ENCODE data around the gene TBATA. TPM values are rescaled to one million over a fixed set of nuclear protein-coding genes. Genes with fewer than 3 reads are reported as not detected.

Gene TBATA
- total RNA-seq, 1 donor from 2014 or later: not detected

GRCh38 chr10:70733051-70733450 is 52.1 kb downstream of the TBATA start:
- Histone ChIP-seq H3K27ac (no peak overlapping the region), H3K4me1 (no peaks in the 10 kb centered on the region), H3K36me3 (no peaks in the 10 kb centered on the region), H3K27me3 (no peaks in the 10 kb centered on the region), H3K4me3 (no peak overlapping the region), H3K9me3 (no peaks in the 10 kb centered on the region)
- no peak for DNase-seq (ENCODE audit: extremely low spot score in 2 of 2)
- intact Hi-C loops (cut with DNase I): no loop called here
- TF ChIP-seq CTCF (IDR thresholded peaks at IDR 0.05) (no peak), POLR2A (IDR thresholded peaks at IDR 0.05) (no peak), POLR2AphosphoS5 (IDR thresholded peaks at IDR 0.05; ENCODE audit: insufficient read depth in 1 of 2, low read depth in 1 of 2) (no peak)

DNA sequence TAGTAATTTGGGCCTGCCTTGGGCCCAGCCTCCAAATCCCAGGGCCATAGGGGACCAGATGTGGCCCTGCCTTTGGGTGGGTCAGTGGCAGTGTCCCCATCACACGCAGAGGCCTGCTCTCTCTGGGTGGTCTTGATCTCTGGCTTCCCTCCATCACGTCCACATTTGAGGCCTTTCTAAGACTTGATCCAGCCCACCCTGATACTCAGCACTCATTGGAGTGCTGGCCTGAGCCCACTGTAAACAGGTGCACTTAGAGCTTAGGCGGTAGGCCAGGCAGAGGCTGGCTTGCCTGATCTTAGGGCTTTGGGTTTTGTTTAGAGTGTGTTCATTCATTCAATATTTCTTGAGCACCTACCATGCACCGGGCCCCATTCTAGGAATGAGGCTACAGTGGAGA is 52.6 kb downstream of the TBATA start:
- no peak for DNase-seq (ENCODE audit: extremely low spot score in 2 of 2)
- no peaks in the 10 kb centered on the region for H3K36me3 ChIP-seq
- H3K4me1 ChIP-seq: no peaks in the 10 kb centered on the region
- no peaks in the 10 kb centered on the region for H3K27me3 ChIP-seq
- no peak for TF ChIP-seq CTCF (IDR thresholded peaks at IDR 0.05)
- no peak for TF ChIP-seq POLR2A (IDR thresholded peaks at IDR 0.05)
- no peak for TF ChIP-seq POLR2AphosphoS5 (IDR thresholded peaks at IDR 0.05; ENCODE audit: insufficient read depth in 1 of 2, low read depth in 1 of 2)
- H3K4me3 ChIP-seq: no peak overlapping the region
- H3K27ac ChIP-seq: no peak overlapping the region
- intact Hi-C loops (cut with DNase I): no loop called here
- H3K9me3 ChIP-seq: no peaks in the 10 kb centered on the region

GRCh38 chr10:70730955-70731354 is 54.2 kb downstream of the TBATA start:
- TF ChIP-seq CTCF (IDR thresholded peaks at IDR 0.05): no peak
- TF ChIP-seq POLR2AphosphoS5 (IDR thresholded peaks at IDR 0.05; ENCODE audit: insufficient read depth in 1 of 2, low read depth in 1 of 2): no peak
- no peak for TF ChIP-seq POLR2A (IDR thresholded peaks at IDR 0.05)
- Histone ChIP-seq H3K9me3 (no peaks in the 10 kb centered on the region), H3K36me3 (no peaks in the 10 kb centered on the region), H3K4me1 (no peaks in the 10 kb centered on the region), H3K27me3 (no peaks in the 10 kb centered on the region), H3K4me3 (no peak overlapping the region), H3K27ac (no peak overlapping the region)
- intact Hi-C loops (cut with DNase I): no loop called here
- DNase-seq (ENCODE audit: extremely low spot score in 2 of 2): no peak

DNA sequence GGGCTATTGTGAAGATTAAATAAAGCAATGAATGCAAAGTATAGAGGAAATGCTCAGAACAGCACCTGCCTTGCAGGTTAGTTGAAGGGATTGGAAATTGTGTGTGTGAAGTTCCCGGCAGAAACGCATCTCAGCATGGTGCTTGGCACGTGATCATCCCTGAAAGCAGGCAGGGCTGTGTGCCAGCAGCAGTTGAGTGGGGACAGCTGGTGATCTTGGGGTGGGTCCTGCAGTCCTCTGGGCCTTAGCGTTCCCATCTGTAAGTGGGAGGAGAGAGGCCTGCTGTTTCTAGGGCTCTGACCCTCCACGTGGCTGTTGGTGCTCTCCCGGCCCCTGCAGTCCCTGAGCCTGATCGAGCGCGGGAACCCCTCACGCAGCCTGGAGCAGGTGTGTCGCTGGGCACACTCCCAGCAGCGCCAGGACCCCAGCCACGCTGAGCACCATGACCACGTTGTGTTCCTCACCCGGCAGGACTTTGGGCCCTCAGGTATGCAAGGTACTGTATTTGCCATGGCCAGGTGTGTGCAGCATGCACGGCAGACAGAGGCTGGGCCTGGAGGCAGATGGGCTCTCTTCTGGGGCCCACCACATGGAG is 55.3 kb downstream of the TBATA start:
- intact Hi-C loops (cut with DNase I): no loop called here
- Histone ChIP-seq H3K27me3 (no peaks in the 10 kb centered on the region), H3K9me3 (no peaks in the 10 kb centered on the region), H3K4me1 (no peaks in the 10 kb centered on the region), H3K4me3 (no peak overlapping the region), H3K36me3 (no peaks in the 10 kb centered on the region), H3K27ac (no peak overlapping the region)
- DNase-seq (ENCODE audit: extremely low spot score in 2 of 2): no peak
- TF ChIP-seq CTCF (IDR thresholded peaks at IDR 0.05): no peak
- no peak for TF ChIP-seq POLR2A (IDR thresholded peaks at IDR 0.05)
- no peak for TF ChIP-seq POLR2AphosphoS5 (IDR thresholded peaks at IDR 0.05; ENCODE audit: insufficient read depth in 1 of 2, low read depth in 1 of 2)

DNA sequence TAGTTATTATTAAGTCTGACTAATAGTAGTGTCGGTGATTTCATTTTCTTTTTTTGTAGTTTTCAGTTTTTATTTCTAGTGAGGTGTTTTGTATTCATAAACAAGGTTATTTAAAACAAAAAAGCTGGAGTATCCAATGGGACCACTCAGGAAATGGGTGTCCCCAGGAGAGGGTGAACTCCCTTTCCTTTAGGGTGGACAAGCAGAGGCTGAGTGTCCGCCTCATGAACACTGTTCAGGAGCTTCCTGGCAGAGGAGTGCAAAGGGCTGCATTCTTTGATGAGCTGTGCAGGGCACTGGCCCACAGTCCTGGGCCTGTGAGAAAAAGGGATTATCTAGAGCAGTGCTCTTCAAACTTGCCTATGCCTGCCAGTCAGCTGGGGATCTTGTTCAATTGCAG is 56.8 kb downstream of the TBATA start:
- Histone ChIP-seq H3K27me3 (no peaks in the 10 kb centered on the region), H3K27ac (no peak overlapping the region), H3K9me3 (no peaks in the 10 kb centered on the region), H3K4me3 (no peak overlapping the region), H3K36me3 (no peaks in the 10 kb centered on the region), H3K4me1 (no peaks in the 10 kb centered on the region)
- intact Hi-C loops (cut with DNase I): no loop called here
- TF ChIP-seq POLR2A (IDR thresholded peaks at IDR 0.05) (no peak), CTCF (IDR thresholded peaks at IDR 0.05) (no peak), POLR2AphosphoS5 (IDR thresholded peaks at IDR 0.05; ENCODE audit: insufficient read depth in 1 of 2, low read depth in 1 of 2) (no peak)
- DNase-seq (ENCODE audit: extremely low spot score in 2 of 2): no peak
